Activated CD4-positive, alpha-beta T cell treated with anti-CD3 and anti-CD28 coated beads, Interleukin-2, amount 50 U/mL, for 24 hours (primary cell): ENCODE measurements around the gene ABHD8.

Experiments
- DNase-seq, 2 donors: peaks; one replicate each; pipeline ENCODE4 v3.0.0-alpha.2; 2020; ENCODE audit warnings: low read depth in 1 of 2, low spot score in 1 of 2

Gene ABHD8, protein sequence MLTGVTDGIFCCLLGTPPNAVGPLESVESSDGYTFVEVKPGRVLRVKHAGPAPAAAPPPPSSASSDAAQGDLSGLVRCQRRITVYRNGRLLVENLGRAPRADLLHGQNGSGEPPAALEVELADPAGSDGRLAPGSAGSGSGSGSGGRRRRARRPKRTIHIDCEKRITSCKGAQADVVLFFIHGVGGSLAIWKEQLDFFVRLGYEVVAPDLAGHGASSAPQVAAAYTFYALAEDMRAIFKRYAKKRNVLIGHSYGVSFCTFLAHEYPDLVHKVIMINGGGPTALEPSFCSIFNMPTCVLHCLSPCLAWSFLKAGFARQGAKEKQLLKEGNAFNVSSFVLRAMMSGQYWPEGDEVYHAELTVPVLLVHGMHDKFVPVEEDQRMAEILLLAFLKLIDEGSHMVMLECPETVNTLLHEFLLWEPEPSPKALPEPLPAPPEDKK

DNA sequence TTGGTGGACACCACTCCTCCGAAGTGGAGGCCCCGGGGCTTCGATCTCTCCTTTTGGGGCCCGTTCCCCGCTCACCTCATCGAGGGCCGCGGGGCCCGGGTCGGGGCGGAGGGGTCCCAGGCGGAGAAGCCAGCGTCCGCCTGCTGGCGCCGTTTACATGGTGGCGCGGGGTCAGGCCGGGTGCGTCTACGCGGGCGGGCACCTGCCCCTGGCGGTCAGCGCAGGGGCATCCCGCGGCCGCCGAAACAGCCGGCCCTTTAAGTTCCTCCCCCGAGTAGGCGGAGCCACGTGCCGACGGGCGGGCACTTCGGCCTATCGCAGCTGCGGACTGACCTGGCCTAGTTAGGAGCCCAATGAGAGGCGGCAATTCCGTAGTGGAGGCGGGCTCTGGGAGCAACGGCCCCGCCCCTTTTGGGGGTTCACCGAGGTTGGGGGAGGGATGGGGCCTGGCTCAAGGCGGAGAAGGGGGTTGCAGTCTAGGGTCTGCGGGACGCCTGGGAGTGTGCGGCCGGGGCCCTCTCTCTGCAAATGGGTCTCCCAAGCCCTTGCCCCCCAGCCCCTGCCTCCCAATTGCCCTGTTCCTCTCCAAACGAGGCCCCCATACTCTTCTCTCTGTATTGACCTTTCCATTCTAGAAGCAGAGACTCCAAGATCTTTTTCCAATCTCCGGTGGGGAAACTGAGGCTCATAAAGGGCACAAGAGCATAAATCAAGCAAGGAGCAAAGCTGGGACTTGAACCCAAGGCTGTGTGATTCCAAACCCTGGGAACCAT, at the start of gene ABHD8:
ABHD8 (minus strand) TSS at position 259 of the 773 bp plus-strand sequence. CDS start 1,809 bp downstream, outside the sequence.
- DNase-seq: peak; percentile 79 to 93

GRCh38 chr19:17352608-17353280, 49.5 kb upstream of the ABHD8 start:
- no peak for DNase-seq

GRCh38 chr19:17351815-17352435, 48.7 kb upstream of the ABHD8 start:
- DNase-seq: no peak

GRCh38 chr19:17348700-17349099, 45.5 kb upstream of the ABHD8 start:
- DNase-seq: no peak

DNA sequence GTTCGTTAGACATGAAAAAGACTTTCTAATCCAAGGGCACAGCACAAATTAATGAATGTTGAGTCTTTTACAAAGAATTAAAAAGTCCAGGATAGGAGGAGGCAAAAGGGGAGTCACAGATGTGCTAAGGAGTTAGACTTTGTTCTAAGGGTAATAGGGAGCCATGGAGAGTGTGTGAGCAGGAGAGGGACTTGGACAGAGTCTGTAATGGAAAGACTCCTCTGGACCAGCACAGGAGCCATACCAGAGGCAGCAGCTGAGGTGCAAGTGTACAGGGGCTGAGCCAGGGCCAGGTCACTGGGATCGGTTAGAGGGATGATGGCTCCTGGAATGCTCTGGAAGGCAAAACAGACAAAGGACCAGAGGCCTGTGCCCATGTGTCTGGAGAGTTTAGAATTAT, 44.7 kb upstream of the ABHD8 start:
- DNase-seq: no peak

GRCh38 chr19:17347361-17347760, 44.1 kb upstream of the ABHD8 start:
- DNase-seq: no peak

- DNase-seq: peak; percentile 65 to 71
Observed at GRCh38 chr19:17346109-17346671, 43.0 kb upstream of the ABHD8 start.

GRCh38 chr19:17341845-17342244, 38.6 kb upstream of the ABHD8 start:
- DNase-seq: no peak

- DNase-seq: no peak
Observed at GRCh38 chr19:17341386-17341785, 38.2 kb upstream of the ABHD8 start.

DNA sequence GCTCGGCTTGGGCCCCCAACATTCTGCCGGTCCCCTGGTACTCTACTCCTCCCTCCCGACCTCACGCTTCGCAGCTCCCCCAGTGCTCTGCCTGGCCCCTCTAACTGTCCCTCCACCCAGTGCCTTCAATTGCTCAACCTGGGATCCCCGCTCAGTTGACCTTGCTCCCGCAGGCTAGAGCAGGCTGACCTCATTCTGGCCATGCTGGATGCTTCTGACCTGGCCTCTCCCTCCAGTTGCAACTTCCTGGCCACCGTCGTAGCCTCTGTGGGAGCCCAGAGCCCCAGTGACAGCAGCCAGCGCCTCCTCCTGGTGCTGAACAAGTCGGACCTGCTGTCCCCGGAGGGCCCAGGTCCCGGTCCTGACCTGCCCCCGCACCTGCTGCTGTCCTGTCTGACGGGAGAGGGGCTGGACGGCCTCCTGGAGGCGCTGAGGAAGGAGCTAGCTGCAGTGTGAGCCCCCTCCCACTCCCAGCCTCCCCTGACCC, 37.7 kb upstream of the ABHD8 start:
- DNase-seq: no peak

DNA sequence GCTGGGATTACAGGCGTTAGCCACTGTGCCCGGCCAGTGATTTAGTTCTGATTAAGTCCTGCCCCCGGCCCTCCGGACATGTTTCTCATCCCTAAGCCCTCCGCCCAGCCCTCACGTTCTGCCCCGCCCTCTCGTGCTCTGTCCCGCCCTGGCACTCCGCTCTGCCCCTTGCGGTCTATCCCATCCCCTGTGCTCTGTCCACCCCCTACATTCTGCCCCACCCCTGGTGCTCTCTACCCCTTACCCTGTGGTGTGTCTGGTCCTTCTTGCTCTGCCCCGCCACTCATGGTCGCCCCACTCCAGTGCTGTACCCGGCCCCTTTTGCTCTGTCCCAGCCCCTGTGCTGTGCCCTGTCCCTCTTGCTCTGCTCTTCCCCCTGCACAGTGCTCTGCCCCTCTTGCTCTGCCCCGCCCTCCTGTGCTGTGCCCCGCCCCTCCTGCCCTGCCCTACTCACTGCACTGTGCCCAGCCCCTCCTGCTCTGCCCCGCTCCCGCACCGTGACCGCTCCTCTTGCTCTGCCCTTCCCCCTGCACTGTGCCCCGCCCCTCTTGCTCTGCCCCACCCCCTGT, 37.2 kb upstream of the ABHD8 start:
- DNase-seq: no peak

- DNase-seq: no peak
Observed at GRCh38 chr19:17339088-17339741, 36.0 kb upstream of the ABHD8 start.

DNA sequence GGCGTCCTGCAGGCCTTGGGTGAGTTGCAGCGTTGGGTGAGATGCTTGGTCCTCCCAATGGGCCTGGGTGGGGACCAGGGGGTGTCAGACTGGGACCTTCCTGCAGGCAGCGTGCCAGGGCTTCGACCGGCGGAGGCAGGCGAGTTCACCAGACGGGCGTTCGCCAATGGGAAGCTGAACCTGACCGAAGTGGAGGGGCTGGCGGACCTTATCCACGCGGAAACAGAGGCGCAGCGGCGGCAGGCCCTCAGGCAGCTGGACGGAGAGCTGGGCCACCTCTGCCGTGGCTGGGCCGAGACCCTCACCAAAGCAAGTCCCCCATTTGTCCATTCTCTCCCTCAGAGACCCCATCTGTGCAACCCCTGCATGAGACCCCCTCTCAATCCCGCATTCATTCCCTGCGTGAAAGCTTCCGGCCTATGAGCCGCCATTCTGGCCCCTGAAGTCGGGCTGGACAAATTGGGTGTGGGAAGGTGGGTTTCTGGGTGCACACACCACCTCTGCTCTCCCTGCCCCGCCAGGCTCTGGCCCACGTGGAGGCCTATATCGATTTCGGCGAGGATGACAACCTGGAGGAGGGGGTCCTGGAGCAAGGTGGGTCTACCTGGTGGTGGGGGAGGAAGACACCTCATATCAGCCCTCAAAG, 35.3 kb upstream of the ABHD8 start:
- no peak for DNase-seq

- DNase-seq: no peak
Observed at GRCh38 chr19:17337675-17338432, 34.6 kb upstream of the ABHD8 start.

DNA sequence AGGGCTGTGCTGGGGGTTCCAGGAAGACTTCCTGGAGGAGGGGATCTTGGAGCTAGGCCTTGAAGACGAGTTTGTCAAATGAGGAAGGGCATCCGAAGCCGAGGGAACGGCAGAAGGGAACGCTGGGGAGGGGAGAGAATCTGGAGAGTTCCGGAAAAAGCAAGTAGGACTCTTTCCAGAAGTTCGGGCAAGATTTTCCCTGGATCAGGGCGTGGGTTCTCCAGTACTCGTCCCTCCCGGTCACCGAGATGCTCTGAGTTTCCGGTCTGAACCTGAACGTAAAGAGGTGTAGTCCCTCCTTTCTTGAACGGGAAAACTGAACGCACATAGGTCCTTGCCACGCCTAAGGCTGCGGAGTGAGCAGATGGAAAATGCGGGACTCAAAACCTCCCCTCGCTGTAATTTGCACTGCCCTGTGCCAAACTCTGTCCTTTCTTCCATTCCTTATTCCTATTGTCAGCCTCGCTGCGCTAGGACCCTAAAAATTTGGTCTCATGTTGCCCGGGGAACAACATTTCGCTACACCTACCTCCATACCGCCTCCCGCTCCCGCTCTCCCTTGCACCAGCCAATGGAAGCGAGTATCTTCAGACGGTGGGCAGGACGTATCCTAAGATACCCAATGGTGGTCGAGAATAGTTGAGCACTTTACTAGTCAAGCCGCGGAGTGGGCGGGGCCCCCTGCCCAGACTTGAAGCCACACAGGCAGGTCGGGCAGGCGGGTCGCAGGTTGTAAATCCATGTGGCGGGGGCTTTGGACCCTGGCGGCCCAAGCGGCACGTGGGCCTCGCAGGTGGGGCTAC, 33.8 kb upstream of the ABHD8 start, which contains the start of gene GTPBP3:
GTPBP3 (plus strand) TSS at position 682 of the 803 bp plus-strand sequence; CDS start at position 741, 59 bp downstream.
- DNase-seq: peak; percentile 86 to 97

GRCh38 chr19:17335575-17335974, 32.4 kb upstream of the ABHD8 start:
- DNase-seq: no peak
